ENCODE results near the gene EVX2. TPM values are rescaled to one million over a fixed set of nuclear protein-coding genes. Genes with fewer than 3 reads are reported as not detected.

Gene EVX2
- total RNA-seq, 4 donors from 2014 or later: not detected

DNA sequence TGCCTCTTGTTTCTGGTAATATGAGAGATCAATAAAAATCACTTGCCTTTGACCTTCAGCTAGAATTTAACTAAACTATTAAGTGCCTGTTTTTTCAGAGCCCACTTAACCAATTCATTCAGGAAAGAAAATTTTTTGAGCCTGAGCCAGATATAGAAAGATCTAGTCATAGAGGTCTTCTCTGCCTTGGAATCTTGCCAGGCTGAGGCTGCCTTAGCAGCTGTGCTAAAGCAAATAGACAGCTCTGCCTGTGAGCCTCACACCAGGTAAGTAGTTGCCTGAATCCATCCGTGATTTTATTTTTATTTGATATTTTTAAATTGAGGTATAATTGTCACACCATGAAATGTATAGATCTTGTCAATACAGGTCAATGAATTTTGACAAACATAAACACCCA, 27.4 kb downstream of the EVX2 start:
- H3K9me3 ChIP-seq: no peaks in the 10 kb centered on the region
- H3K4me1 ChIP-seq: no peaks in the 10 kb centered on the region
- no peak for DNase-seq (ENCODE audit: low spot score in 2 of 2)
- no peak overlapping the region for H3K27ac ChIP-seq
- no peaks in the 10 kb centered on the region for H3K36me3 ChIP-seq
- H3K4me3 ChIP-seq: no peak overlapping the region
- WGBS: 24% methylated on average over 1 of the region's 1 CpG
- H3K27me3 ChIP-seq: peaks cover 65% of the 10 kb centered on the region
- TF ChIP-seq POLR2A (IDR thresholded peaks at IDR 0.05): no peak
- TF ChIP-seq POLR2AphosphoS5 (IDR thresholded peaks at IDR 0.05): no peak
- no peak for TF ChIP-seq EP300 (IDR thresholded peaks at IDR 0.05)
- TF ChIP-seq, protein P1, sequence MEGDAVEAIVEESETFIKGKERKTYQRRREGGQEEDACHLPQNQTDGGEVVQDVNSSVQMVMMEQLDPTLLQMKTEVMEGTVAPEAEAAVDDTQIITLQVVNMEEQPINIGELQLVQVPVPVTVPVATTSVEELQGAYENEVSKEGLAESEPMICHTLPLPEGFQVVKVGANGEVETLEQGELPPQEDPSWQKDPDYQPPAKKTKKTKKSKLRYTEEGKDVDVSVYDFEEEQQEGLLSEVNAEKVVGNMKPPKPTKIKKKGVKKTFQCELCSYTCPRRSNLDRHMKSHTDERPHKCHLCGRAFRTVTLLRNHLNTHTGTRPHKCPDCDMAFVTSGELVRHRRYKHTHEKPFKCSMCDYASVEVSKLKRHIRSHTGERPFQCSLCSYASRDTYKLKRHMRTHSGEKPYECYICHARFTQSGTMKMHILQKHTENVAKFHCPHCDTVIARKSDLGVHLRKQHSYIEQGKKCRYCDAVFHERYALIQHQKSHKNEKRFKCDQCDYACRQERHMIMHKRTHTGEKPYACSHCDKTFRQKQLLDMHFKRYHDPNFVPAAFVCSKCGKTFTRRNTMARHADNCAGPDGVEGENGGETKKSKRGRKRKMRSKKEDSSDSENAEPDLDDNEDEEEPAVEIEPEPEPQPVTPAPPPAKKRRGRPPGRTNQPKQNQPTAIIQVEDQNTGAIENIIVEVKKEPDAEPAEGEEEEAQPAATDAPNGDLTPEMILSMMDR (IDR thresholded peaks at IDR 0.05): no peak

DNA sequence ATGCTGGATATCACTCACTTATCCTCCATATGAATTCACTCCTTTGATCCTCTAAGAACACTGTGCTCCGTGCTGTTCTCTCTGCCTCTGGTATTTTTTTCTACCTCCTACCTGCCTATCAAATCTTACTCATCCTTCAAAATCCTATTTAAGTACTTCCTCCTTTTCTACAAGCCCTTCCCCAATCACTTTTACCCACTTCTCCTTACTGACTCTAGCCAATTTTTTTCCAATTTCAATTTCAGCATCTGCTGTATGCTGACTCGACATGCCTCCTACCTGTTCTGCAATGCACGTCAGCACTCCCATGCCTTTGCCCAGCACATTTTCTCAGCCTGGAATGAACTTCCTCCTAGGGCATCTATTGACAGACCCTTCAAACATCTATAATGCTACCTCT, 44.4 kb downstream of the EVX2 start:
- DNase-seq (ENCODE audit: low spot score in 2 of 2): no peak
- peaks cover 20% of the 10 kb centered on the region for H3K27me3 ChIP-seq
- no peaks in the 10 kb centered on the region for H3K36me3 ChIP-seq
- H3K4me1 ChIP-seq: no peaks in the 10 kb centered on the region
- no peak overlapping the region for H3K4me3 ChIP-seq
- no peaks in the 10 kb centered on the region for H3K9me3 ChIP-seq
- WGBS: 46% methylated on average over 3 of the region's 3 CpGs
- no peak for TF ChIP-seq POLR2A (IDR thresholded peaks at IDR 0.05)
- TF ChIP-seq, protein P1 (IDR thresholded peaks at IDR 0.05): no peak
- no peak for TF ChIP-seq EP300 (IDR thresholded peaks at IDR 0.05)
- no peak for TF ChIP-seq POLR2AphosphoS5 (IDR thresholded peaks at IDR 0.05)
- no peak overlapping the region for H3K27ac ChIP-seq

DNA sequence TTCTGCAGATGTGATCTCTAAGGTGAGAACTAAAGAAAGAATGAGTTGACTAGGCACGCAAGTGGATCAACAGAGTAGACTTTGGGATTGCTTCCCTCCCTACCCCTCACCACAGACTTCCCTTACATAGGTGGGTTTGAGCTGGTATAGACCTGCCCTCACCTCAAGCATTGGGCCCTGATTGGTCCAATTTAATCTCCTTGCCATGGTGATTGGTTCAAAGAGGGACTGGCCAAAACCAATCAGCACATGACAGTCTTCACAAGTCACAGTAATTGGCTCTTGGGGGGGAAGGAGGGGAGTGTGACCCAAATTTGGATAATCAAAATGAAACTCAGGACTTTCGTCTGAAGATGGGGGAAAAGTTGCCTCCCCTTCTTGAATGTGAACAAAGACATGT, 45.1 kb downstream of the EVX2 start:
- no peaks in the 10 kb centered on the region for H3K36me3 ChIP-seq
- H3K9me3 ChIP-seq: no peaks in the 10 kb centered on the region
- H3K4me3 ChIP-seq: no peak overlapping the region
- no peak overlapping the region for H3K27ac ChIP-seq
- WGBS: 69% methylated on average over 2 of the region's 2 CpGs
- no peak for DNase-seq (ENCODE audit: low spot score in 2 of 2)
- no peaks in the 10 kb centered on the region for H3K4me1 ChIP-seq
- peaks cover 26% of the 10 kb centered on the region for H3K27me3 ChIP-seq
- no peak for TF ChIP-seq EP300 (IDR thresholded peaks at IDR 0.05)
- TF ChIP-seq, protein P1 (IDR thresholded peaks at IDR 0.05): no peak
- no peak for TF ChIP-seq POLR2AphosphoS5 (IDR thresholded peaks at IDR 0.05)
- TF ChIP-seq POLR2A (IDR thresholded peaks at IDR 0.05): no peak

DNA sequence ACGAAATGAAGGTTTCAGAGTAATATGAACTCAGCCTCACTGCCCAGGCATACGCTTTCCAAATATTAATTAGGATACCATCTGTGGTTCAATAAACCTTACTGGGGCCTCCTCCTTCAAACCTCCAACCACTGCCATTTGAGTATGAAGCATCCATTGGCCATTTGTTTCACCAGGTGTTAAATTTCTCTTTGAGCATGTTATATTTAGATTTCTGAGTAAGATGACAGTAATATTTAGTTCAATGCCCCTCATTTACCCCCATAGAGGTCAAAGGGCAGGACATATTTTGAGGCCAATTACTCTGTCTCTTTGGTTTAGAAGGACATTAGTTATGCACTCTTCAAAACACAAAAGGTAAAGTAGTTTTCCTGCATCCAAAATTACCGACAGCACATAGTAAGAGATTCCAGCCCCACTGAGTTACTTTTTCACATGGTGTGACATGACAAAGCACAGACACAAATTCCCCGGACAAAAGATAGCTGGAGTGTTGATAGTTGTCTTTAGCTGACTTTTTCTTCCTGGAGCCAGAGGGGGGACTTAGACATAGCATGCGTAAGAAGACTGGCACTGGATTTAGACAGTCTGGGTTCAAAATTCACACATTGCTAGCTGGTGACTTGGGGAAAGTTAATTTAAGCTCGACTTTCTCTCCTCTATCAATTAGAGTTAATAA, 48.6 kb downstream of the EVX2 start:
- no peaks in the 10 kb centered on the region for H3K9me3 ChIP-seq
- H3K27ac ChIP-seq: no peak overlapping the region
- TF ChIP-seq, protein P1 (IDR thresholded peaks at IDR 0.05): no peak
- TF ChIP-seq POLR2A (IDR thresholded peaks at IDR 0.05) (no peak), EP300 (IDR thresholded peaks at IDR 0.05) (no peak), POLR2AphosphoS5 (IDR thresholded peaks at IDR 0.05) (no peak)
- WGBS: 79% methylated on average over 6 of the region's 6 CpGs
- H3K36me3 ChIP-seq: no peaks in the 10 kb centered on the region
- H3K4me1 ChIP-seq: no peaks in the 10 kb centered on the region
- DNase-seq (ENCODE audit: low spot score in 2 of 2): no peak
- peaks cover 23% of the 10 kb centered on the region for H3K27me3 ChIP-seq
- H3K4me3 ChIP-seq: no peak overlapping the region

DNA sequence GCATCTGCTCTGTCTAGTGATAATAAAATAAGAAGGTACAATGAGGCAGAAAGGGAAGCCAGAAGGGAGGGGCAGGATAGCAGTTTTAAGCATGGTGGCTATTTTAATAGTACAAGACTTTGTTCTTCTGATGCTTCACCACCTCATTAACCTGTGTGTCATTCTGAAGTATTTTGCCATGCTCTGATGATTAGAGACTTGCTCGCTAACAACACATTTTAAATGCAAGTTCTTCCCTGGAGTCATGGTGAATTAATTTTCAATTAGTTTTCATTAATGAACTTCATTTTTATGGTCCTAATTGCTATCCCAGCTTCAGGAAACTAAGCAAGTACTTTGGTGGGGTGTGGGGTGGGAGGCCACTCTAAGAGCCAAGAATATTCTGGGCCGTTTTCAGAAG, 56.0 kb downstream of the EVX2 start:
- H3K9me3 ChIP-seq: no peaks in the 10 kb centered on the region
- H3K4me1 ChIP-seq: no peaks in the 10 kb centered on the region
- no peak overlapping the region for H3K27ac ChIP-seq
- DNase-seq (ENCODE audit: low spot score in 2 of 2): no peak
- H3K27me3 ChIP-seq: peaks cover 63% of the 10 kb centered on the region
- WGBS: 71% methylated on average over 2 of the region's 2 CpGs
- H3K36me3 ChIP-seq: no peaks in the 10 kb centered on the region
- TF ChIP-seq POLR2AphosphoS5 (IDR thresholded peaks at IDR 0.05) (no peak), POLR2A (IDR thresholded peaks at IDR 0.05) (no peak), EP300 (IDR thresholded peaks at IDR 0.05) (no peak)
- TF ChIP-seq, protein P1 (IDR thresholded peaks at IDR 0.05): no peak
- H3K4me3 ChIP-seq: no peak overlapping the region

Other genes starting within 250 kb of the EVX2 start
- gene LNPK, start 81.7 kb downstream of the EVX2 start, total RNA-seq: 10 to 100 TPM; 23.1 to 36.1 (median 25.8) TPM
- gene HOXD13, start 8.8 kb upstream of the EVX2 start, total RNA-seq: under 1 TPM in 1 of 4 donors, not detected in 3; 0.19 TPM
- not detected for gene HOXD12, start 15.8 kb upstream of the EVX2 start, total RNA-seq
- gene HOXD11, start 23.3 kb upstream of the EVX2 start, total RNA-seq: not detected
- under 1 TPM in 2 of 4 donors, not detected in 2; 0.56 to 0.59 TPM for gene HOXD10, start 32.8 kb upstream of the EVX2 start, total RNA-seq
- gene HOXD9, start 38.8 kb upstream of the EVX2 start, total RNA-seq: 1 to 10 TPM in 2 of 4 donors, under 1 TPM in 1, not detected in 1; 0.26 to 3.1 (median 2.6) TPM
- 1 to 10 TPM; 1.4 to 6.0 (median 2.6) TPM for gene HOXD8, start 45.7 kb upstream of the EVX2 start, total RNA-seq
- 1 to 10 TPM in 2 of 4 donors, not detected in 2; 1.9 to 3.1 TPM for gene HOXD4, start 67.6 kb upstream of the EVX2 start, total RNA-seq
- gene HOXD3, start 73.3 kb upstream of the EVX2 start, total RNA-seq: 1 to 10 TPM in 2 of 4 donors, under 1 TPM in 2; 0.49 to 3.5 (median 1.5) TPM
- gene HOXD1, start 104.7 kb upstream of the EVX2 start, total RNA-seq: under 1 TPM in 2 of 4 donors, not detected in 2; 0.85 to 0.89 TPM
- 10 to 100 TPM; 23.3 to 33.5 (median 31.2) TPM for gene MTX2, start 185.5 kb upstream of the EVX2 start, total RNA-seq

Data from suprapubic skin (tissue), 4 donors.